ENCODE data around the gene AKAP10. TPM values are rescaled to one million over a fixed set of nuclear protein-coding genes. Genes with fewer than 3 reads are reported as not detected.

The AKAP10 gene
- total RNA-seq, 1 experiment from 2014 or later: 39.9 TPM

- Histone ChIP-seq H3K36me3 (ENCODE audit: control insufficient read depth, insufficient read depth, low read length) (no peaks in the 10 kb centered on the region), H3K4me3 (ENCODE audit: low read depth, low read length) (no peak overlapping the region), H3K4me1 (peaks cover 23% of the 10 kb centered on the region), H3K9me3 (no peaks in the 10 kb centered on the region), H3K27me3 (replicated peaks; ENCODE audit: control insufficient read depth, insufficient read depth, low read length) (no peaks in the 10 kb centered on the region)
- ChIA-PET CTCF (no interaction called here), POLR2A (no interaction called here)
- Mint-ChIP-seq H3K9me3 (ENCODE audit: unreplicated experiment) (no peaks in the 10 kb centered on the region), H3K36me3 (ENCODE audit: insufficient read depth, unreplicated experiment) (peaks cover 81% of the 10 kb centered on the region), H3K4me3 (ENCODE audit: unreplicated experiment) (no peak overlapping the region), H3K4me1 (ENCODE audit: low read depth, unreplicated experiment) (peaks cover 7% of the 10 kb centered on the region), H3K27me3 (ENCODE audit: insufficient read depth, unreplicated experiment) (no peaks in the 10 kb centered on the region), H3K27ac (ENCODE audit: unreplicated experiment) (no peak overlapping the region)
- intact Hi-C loops (cut with micrococcal nuclease; ENCODE audit: unreplicated experiment): no loop called here
- TF ChIP-seq, protein P1, sequence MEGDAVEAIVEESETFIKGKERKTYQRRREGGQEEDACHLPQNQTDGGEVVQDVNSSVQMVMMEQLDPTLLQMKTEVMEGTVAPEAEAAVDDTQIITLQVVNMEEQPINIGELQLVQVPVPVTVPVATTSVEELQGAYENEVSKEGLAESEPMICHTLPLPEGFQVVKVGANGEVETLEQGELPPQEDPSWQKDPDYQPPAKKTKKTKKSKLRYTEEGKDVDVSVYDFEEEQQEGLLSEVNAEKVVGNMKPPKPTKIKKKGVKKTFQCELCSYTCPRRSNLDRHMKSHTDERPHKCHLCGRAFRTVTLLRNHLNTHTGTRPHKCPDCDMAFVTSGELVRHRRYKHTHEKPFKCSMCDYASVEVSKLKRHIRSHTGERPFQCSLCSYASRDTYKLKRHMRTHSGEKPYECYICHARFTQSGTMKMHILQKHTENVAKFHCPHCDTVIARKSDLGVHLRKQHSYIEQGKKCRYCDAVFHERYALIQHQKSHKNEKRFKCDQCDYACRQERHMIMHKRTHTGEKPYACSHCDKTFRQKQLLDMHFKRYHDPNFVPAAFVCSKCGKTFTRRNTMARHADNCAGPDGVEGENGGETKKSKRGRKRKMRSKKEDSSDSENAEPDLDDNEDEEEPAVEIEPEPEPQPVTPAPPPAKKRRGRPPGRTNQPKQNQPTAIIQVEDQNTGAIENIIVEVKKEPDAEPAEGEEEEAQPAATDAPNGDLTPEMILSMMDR (IDR thresholded peaks at IDR 0.05; ENCODE audit: insufficient read depth in 1 of 2, low read depth in 1 of 2, low read length in 1 of 2, severe bottlenecking in 1 of 2, unreplicated experiment in 1 of 2): no peak
- BruUV-seq (replicated peaks): no TSS peak
- DNase-seq: no peak
Observed at GRCh38 chr17:19935169-19935568, 42.5 kb downstream of the AKAP10 start.

GRCh38 chr17:19933628-19934027 lies 44.0 kb downstream of the AKAP10 start:
- Mint-ChIP-seq H3K27me3 (ENCODE audit: insufficient read depth, unreplicated experiment) (no peaks in the 10 kb centered on the region), H3K36me3 (ENCODE audit: insufficient read depth, unreplicated experiment) (peaks cover 81% of the 10 kb centered on the region), H3K4me3 (ENCODE audit: unreplicated experiment) (no peak overlapping the region), H3K9me3 (ENCODE audit: unreplicated experiment) (no peaks in the 10 kb centered on the region), H3K27ac (ENCODE audit: unreplicated experiment) (no peak overlapping the region), H3K4me1 (ENCODE audit: low read depth, unreplicated experiment) (peaks cover 7% of the 10 kb centered on the region)
- DNase-seq: no peak
- BruUV-seq (replicated peaks): no TSS peak
- peaks cover 20% of the 10 kb centered on the region for H3K4me1 ChIP-seq
- H3K27me3 ChIP-seq (replicated peaks; ENCODE audit: control insufficient read depth, insufficient read depth, low read length): no peaks in the 10 kb centered on the region
- no peaks in the 10 kb centered on the region for H3K36me3 ChIP-seq (ENCODE audit: control insufficient read depth, insufficient read depth, low read length)
- ChIA-PET CTCF (no interaction called here), POLR2A (no interaction called here)
- no peaks in the 10 kb centered on the region for H3K9me3 ChIP-seq
- intact Hi-C loops (cut with micrococcal nuclease; ENCODE audit: unreplicated experiment): no loop called here
- no peak overlapping the region for H3K4me3 ChIP-seq (ENCODE audit: low read depth, low read length)
- TF ChIP-seq, protein P1 (IDR thresholded peaks at IDR 0.05; ENCODE audit: insufficient read depth in 1 of 2, low read depth in 1 of 2, low read length in 1 of 2, severe bottlenecking in 1 of 2, unreplicated experiment in 1 of 2): no peak

DNA sequence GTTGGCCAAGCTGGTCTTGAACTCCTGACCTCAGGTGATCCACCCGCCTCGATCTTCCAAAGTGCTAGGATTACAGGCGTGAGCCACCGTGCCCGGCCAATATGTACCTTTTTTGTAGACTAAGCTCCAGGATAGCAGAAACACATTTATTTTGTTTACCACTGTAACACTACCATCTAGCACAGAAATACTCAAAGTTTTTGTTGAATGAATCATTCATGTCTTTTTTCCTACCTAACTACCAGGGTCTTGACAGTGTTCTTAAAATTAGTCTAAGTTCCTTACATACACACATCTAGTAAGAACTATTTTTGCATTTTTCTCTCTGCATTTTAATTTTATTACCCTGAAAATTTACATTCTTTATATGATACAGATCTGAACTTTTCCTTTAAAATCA lies 44.4 kb downstream of the AKAP10 start:
- TF ChIP-seq, protein P1 (IDR thresholded peaks at IDR 0.05; ENCODE audit: insufficient read depth in 1 of 2, low read depth in 1 of 2, low read length in 1 of 2, severe bottlenecking in 1 of 2, unreplicated experiment in 1 of 2): no peak
- Histone ChIP-seq H3K4me1 (peaks cover 19% of the 10 kb centered on the region), H3K4me3 (ENCODE audit: low read depth, low read length) (no peak overlapping the region), H3K9me3 (no peaks in the 10 kb centered on the region), H3K36me3 (ENCODE audit: control insufficient read depth, insufficient read depth, low read length) (no peaks in the 10 kb centered on the region), H3K27me3 (replicated peaks; ENCODE audit: control insufficient read depth, insufficient read depth, low read length) (no peaks in the 10 kb centered on the region)
- Mint-ChIP-seq H3K9me3 (ENCODE audit: unreplicated experiment) (no peaks in the 10 kb centered on the region), H3K4me1 (ENCODE audit: low read depth, unreplicated experiment) (peaks cover 7% of the 10 kb centered on the region), H3K27ac (ENCODE audit: unreplicated experiment) (no peak overlapping the region), H3K4me3 (ENCODE audit: unreplicated experiment) (no peak overlapping the region), H3K36me3 (ENCODE audit: insufficient read depth, unreplicated experiment) (peaks cover 81% of the 10 kb centered on the region), H3K27me3 (ENCODE audit: insufficient read depth, unreplicated experiment) (no peaks in the 10 kb centered on the region)
- intact Hi-C loops (cut with micrococcal nuclease; ENCODE audit: unreplicated experiment): no loop called here
- BruUV-seq (replicated peaks): TSS peak; percentile 8
- POLR2A ChIA-PET: no interaction called here
- no peak for DNase-seq
- CTCF ChIA-PET: no interaction called here

All from Caco-2 (cell line).